Measurements from ENCODE around the gene CFAP161.

The CFAP161 gene

DNA sequence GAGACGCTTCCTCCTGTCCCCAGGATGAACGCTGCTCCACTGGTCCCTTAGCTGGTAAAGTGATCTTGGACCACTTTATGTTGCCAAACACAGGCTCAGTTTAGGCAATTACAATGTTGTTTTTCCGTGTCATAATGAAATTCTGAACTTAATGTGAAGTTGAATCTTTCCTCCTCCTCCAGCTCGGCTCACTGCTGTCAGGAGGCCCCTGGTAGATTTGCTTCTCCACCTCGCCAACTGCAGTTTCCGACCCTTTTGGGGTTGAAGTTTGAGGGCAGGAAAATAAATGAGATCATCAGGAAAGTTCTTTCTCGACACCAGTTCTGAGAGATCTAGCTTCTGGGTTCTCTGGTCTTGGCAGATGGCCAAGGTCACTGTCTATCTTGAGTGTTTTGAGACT is 27.8 kb downstream of the CFAP161 start:
- no peak for TF ChIP-seq CTCF (IDR thresholded peaks at IDR 0.05)

DNA sequence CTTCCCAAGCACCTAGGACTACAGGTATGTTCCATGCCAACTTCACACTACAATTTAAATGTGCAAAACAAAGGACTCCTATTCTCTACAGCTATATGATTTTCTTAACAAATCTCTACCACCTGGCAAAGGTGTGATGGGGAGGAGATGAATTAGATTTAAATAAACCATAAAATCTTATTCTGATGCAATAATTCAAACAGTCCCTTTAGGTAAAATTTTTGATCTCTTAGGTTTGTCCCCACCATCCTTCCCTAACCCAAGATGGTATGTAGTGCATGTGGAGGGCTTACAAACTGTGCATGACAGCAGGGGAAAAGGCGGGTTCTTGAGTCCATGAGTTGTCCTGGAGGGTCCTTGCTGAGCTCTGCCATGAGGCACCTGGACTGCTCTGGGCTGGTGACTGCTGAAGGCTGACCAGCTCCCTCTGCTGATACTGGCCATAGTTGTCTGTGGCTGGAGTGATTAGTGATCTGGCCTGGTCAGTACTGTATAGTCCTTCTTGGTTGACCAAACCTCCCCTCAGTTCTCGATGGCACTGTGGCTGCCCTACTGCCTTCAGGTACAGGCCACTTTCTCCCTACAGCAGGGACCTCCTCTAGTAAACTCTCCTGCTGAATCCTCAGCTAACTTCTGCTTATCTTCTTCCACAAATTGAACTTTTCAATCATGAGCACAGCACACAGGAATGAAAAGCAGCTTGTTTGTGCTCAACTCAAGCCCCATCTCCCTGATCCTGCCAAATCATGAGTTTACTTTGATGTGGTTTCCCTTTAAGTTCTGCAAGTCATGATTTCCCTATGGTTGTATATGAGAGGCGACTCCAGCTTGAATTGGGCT is 30.1 kb downstream of the CFAP161 start:
- no peak for TF ChIP-seq CTCF (IDR thresholded peaks at IDR 0.05)

DNA sequence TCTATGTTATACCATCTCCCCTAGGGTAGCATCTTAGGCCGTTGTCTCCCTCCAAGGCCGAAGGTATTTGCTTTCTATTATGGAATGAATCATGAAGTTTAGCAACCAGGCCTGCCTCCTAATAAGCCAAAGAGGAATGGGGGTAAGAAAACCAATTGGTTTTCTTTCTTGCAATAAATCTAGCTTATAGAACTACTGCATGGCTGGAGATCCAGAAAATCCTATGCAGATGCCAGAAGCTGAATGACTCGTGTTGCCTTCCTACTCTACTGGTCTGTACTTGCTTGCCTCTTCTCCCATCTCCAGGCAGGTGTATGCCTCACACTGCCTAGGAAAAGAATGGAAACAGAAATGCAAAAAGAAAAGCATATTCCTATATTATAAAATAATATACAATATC is 31.5 kb downstream of the CFAP161 start:
- no peak for TF ChIP-seq CTCF (IDR thresholded peaks at IDR 0.05)

DNA sequence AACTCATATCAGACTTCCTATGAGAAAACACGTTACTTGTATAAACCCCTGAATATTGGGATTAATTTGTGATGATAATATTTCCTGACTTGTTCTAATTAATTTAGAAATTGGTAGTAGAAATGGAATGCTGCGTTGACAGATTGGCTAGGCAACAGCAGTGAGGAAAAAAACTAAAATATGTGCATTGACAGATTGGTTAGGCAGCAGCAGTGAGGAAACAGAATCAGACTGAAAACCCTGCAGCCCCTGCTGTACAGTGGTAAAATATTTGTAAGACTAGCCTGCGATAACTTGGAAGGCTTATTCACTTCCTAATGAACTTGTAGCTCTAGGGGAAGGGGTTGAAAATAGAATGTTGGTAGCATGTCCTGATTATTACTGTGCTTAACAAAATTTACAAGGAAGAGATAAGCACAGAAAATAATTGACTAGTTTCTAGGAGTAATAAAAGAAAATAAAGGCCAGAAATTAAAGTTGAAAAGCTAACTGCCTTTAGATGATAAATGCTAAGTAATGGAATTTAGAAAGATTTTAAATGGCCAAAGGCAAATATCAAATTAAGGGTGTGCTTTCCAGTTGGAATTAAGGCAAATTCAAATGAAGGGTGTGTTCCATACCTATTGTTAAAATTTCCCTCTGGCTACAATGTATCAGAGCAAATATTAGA is 32.7 kb downstream of the CFAP161 start:
- TF ChIP-seq CTCF (IDR thresholded peaks at IDR 0.05) = no peak

- TF ChIP-seq CTCF (IDR thresholded peaks at IDR 0.05) = no peak
These were observed 34.1 kb downstream of the CFAP161 start for GRCh38 chr15:81168131-81168526.

DNA sequence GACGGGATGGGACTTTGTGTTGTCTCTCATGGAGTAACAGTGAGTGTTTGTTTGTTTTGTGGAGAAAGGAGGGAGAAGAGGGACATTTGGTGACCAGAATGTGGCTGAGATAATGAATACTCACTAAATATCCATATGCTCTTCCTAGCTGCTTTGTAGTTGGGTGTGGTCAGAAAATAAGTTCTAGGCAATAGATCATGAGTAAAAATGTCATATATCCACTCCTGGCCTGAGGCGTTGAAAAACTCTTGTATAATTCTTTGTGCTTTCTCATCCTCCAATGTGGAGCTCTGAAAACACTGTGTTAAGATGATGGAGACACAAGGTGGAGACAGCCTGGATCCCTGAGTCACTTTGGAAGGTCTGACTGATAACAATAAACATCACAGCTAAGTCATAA is 34.6 kb downstream of the CFAP161 start:
- TF ChIP-seq CTCF (IDR thresholded peaks at IDR 0.05) = no peak

DNA sequence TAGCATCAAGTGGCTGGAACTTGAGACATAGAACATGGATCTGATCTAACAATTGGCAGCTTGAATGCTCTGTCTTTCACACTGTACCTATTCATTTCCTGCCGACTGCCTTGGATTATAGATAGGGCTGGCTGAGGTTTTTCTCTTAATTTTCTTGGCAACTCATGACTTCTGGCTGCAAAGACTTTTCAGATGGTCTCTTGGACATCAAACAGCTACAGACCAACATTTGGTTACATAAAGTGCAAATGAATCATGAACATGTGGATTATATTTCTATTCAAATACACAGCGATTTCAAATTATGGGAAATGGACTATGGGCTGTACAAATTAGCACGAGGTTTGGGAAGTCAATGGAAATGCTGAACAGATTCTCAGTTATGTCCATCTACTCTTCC is 36.4 kb downstream of the CFAP161 start:
- TF ChIP-seq CTCF (IDR thresholded peaks at IDR 0.05) = no peak

All from LNCAP (cell line).